ENCODE results near the gene C1R.
A peak's percentile ranks its signal among the peaks of the same experiment; 100 is the strongest.
"Not testable (repeated sequence)": the region's sequence is repeated elsewhere in the genome, so short reads cannot be mapped to it uniquely, and the experiment has no call there.

The C1R gene

DNA sequence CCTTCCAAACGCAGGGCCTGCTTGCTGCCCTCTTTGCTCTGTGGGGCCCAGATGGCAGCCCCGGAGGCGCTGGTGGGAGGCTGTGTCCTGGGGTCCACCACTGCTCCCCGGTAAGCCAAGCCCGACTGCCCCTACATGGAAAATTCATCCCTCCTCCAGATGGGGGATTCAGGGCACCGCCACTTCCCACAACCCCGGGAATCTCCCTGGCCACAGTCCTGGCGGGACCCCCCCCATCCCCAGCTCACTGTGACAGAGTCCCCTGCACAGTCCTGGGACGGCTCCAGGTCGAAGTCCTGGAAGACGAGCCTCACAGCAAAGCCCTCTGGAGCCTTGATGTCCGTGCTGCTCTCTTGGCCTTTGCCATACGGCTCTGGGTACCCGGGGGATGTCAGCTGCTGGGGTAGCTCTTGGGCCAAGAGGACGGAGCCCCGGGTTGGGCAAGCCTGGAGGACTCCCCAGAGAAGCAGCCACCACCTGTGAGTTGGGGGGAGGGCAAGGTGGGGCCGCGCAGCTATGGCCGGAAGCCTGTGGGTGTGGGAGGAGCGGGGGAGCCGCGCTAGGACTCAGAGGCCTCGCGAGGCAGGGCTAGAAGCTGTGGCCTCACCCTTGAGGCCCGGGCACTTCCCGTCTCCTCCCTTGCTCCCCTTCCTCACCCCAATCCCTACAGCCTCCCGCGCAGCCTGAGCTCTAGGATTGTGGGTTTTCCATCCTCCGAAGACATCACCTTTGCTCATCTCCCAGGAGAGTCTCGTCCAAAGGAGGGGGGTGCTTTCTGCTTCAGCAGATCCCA, 16.0 kb upstream of the C1R start:
- H3K27me3 ChIP-seq (ENCODE audit: insufficient read depth, poor library complexity, severe bottlenecking) = no peaks in the 10 kb centered on the region
- TF ChIP-seq, protein P1, sequence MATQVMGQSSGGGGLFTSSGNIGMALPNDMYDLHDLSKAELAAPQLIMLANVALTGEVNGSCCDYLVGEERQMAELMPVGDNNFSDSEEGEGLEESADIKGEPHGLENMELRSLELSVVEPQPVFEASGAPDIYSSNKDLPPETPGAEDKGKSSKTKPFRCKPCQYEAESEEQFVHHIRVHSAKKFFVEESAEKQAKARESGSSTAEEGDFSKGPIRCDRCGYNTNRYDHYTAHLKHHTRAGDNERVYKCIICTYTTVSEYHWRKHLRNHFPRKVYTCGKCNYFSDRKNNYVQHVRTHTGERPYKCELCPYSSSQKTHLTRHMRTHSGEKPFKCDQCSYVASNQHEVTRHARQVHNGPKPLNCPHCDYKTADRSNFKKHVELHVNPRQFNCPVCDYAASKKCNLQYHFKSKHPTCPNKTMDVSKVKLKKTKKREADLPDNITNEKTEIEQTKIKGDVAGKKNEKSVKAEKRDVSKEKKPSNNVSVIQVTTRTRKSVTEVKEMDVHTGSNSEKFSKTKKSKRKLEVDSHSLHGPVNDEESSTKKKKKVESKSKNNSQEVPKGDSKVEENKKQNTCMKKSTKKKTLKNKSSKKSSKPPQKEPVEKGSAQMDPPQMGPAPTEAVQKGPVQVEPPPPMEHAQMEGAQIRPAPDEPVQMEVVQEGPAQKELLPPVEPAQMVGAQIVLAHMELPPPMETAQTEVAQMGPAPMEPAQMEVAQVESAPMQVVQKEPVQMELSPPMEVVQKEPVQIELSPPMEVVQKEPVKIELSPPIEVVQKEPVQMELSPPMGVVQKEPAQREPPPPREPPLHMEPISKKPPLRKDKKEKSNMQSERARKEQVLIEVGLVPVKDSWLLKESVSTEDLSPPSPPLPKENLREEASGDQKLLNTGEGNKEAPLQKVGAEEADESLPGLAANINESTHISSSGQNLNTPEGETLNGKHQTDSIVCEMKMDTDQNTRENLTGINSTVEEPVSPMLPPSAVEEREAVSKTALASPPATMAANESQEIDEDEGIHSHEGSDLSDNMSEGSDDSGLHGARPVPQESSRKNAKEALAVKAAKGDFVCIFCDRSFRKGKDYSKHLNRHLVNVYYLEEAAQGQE (IDR thresholded peaks at IDR 0.05; ENCODE audit: insufficient replicate concordance, low read depth) = no peak
- peak; percentile 94 for TF ChIP-seq POLR2AphosphoS5 (IDR thresholded peaks at IDR 0.05; ENCODE audit: low read depth)
- TF ChIP-seq GABPA (IDR thresholded peaks at IDR 0.05; ENCODE audit: low read depth) = no peak
- TF ChIP-seq, protein P2, sequence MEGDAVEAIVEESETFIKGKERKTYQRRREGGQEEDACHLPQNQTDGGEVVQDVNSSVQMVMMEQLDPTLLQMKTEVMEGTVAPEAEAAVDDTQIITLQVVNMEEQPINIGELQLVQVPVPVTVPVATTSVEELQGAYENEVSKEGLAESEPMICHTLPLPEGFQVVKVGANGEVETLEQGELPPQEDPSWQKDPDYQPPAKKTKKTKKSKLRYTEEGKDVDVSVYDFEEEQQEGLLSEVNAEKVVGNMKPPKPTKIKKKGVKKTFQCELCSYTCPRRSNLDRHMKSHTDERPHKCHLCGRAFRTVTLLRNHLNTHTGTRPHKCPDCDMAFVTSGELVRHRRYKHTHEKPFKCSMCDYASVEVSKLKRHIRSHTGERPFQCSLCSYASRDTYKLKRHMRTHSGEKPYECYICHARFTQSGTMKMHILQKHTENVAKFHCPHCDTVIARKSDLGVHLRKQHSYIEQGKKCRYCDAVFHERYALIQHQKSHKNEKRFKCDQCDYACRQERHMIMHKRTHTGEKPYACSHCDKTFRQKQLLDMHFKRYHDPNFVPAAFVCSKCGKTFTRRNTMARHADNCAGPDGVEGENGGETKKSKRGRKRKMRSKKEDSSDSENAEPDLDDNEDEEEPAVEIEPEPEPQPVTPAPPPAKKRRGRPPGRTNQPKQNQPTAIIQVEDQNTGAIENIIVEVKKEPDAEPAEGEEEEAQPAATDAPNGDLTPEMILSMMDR (IDR thresholded peaks at IDR 0.05; ENCODE audit: insufficient read depth, low read length) = no peak
- peak; percentile 87 for TF ChIP-seq SPI1 (IDR thresholded peaks at IDR 0.05; ENCODE audit: borderline replicate concordance, low read depth)
- H3K27ac ChIP-seq (replicated peaks) = peak overlapping the region; percentile 95
- peak overlapping the region; percentile 51 for H3K4me3 ChIP-seq (replicated peaks; ENCODE audit: insufficient read depth, low read length)
- peak; percentile 90 to 94 for DNase-seq (ENCODE audit: low read depth in 1 of 2, low spot score in 1 of 2)

DNA sequence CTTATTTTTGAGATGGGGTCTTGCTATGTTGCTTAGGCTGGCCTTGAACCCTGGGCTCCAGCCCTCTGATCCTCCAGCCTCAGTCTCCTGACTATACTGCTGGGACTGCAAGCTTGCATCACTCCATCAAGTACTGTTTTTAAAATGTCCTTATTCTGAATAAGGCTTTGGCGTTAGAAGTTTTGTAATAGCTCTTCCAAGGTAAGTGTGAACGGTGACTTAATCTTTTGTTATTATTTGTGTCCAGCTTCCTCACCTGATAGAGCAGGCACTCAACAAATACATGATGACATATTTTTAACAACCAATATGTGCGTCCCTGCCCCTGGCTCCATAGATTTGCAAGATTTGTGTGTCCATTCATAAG, 15.4 kb upstream of the C1R start:
- peak; percentile 29 to 41 for DNase-seq (ENCODE audit: low read depth in 1 of 2, low spot score in 1 of 2)
- no peaks in the 10 kb centered on the region for H3K27me3 ChIP-seq (ENCODE audit: insufficient read depth, poor library complexity, severe bottlenecking)
- peak overlapping the region; percentile 95 for H3K27ac ChIP-seq (replicated peaks)
- peak overlapping the region; percentile 51 for H3K4me3 ChIP-seq (replicated peaks; ENCODE audit: insufficient read depth, low read length)
- TF ChIP-seq, protein P2 (IDR thresholded peaks at IDR 0.05; ENCODE audit: insufficient read depth, low read length) = no peak
- TF ChIP-seq GABPA (IDR thresholded peaks at IDR 0.05; ENCODE audit: low read depth) = no peak
- no peak for TF ChIP-seq SPI1 (IDR thresholded peaks at IDR 0.05; ENCODE audit: borderline replicate concordance, low read depth)
- TF ChIP-seq, protein P1 (IDR thresholded peaks at IDR 0.05; ENCODE audit: insufficient replicate concordance, low read depth) = no peak
- TF ChIP-seq POLR2AphosphoS5 (IDR thresholded peaks at IDR 0.05; ENCODE audit: low read depth) = no peak

DNA sequence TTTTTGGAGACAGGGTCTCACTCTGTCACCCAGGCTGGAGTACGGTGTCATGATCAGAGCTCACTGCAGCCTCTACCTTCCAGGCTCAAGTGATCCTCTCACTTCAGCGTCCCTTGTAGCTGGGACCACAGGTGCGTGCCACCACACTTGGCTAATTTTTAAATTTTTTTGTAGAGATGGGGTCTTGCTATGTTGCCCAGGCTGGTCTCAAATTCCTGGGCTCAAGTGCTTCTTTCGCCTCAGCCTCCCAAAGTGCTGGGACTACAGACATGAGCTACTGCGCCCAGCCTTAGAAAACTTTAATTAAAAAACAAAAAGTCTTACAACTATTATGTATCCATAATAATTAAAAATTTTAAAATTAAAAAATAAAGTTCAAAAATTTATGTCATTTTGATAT, 14.9 kb upstream of the C1R start:
- H3K27ac ChIP-seq (replicated peaks) = peak overlapping the region; percentile 95
- H3K27me3 ChIP-seq (ENCODE audit: insufficient read depth, poor library complexity, severe bottlenecking); H3K4me3 ChIP-seq (replicated peaks; ENCODE audit: insufficient read depth, low read length); DNase-seq (ENCODE audit: low read depth in 1 of 2, low spot score in 1 of 2): not testable (repeated sequence)

DNA sequence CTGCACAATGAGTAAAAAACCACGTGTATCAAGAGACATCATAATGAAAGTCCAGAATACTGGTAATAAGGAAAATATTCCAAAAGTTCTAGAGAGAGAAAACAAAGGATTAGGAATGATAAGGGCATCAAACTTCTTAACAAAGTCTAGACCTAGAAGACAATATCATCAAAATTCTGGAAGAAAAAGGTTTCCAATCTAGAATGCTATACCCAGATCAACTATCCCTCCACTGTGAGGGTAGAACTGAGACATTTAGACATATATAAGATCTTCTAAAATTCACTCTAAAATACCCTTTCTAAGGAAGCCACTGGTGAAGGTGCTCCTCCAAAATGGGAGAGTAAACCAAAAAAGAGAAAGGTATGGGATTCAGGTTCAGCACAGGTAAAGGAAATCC, 13.8 kb upstream of the C1R start:
- TF ChIP-seq, protein P1 (IDR thresholded peaks at IDR 0.05; ENCODE audit: insufficient replicate concordance, low read depth) = no peak
- no peak for TF ChIP-seq SPI1 (IDR thresholded peaks at IDR 0.05; ENCODE audit: borderline replicate concordance, low read depth)
- TF ChIP-seq, protein P2 (IDR thresholded peaks at IDR 0.05; ENCODE audit: insufficient read depth, low read length) = no peak
- no peak for TF ChIP-seq GABPA (IDR thresholded peaks at IDR 0.05; ENCODE audit: low read depth)
- TF ChIP-seq POLR2AphosphoS5 (IDR thresholded peaks at IDR 0.05; ENCODE audit: low read depth) = no peak
- Histone ChIP-seq H3K27me3 (ENCODE audit: insufficient read depth, poor library complexity, severe bottlenecking) (no peaks in the 10 kb centered on the region), H3K4me3 (replicated peaks; ENCODE audit: insufficient read depth, low read length) (no peak overlapping the region), H3K27ac (replicated peaks) (no peak overlapping the region)
- DNase-seq (ENCODE audit: low read depth in 1 of 2, low spot score in 1 of 2) = no peak
